Progenitor cell of endocrine pancreas (in vitro differentiated cells): Measurements from ENCODE around the gene CUZD1. TPM values are rescaled to one million over a fixed set of nuclear protein-coding genes. Genes with fewer than 3 reads are reported as not detected.

Source experiments
- DNase-seq: peaks from one replicate; pipeline ENCODE4 v3.0.0; 2021; ENCODE audit warnings: low spot score; ENCODE audit not compliant: unreplicated experiment
- H3K27ac Mint-ChIP-seq: 2 replicates; pipeline ENCODE4 v1.8.0; 2021; ENCODE audit warnings: mild to moderate bottlenecking, moderate library complexity, mixed read lengths
- H3K27me3 Mint-ChIP-seq: 2 replicates; pipeline ENCODE4 v1.8.0; 2021; ENCODE audit warnings: mixed read lengths
- H3K36me3 Mint-ChIP-seq: 2 replicates; pipeline ENCODE4 v1.8.0; 2022; ENCODE audit warnings: mixed read lengths; ENCODE audit not compliant: insufficient read depth
- H3K4me1 Mint-ChIP-seq: 2 replicates; pipeline ENCODE4 v1.8.0; 2021; ENCODE audit warnings: low read depth, mixed read lengths
- H3K4me3 Mint-ChIP-seq: 2 replicates; pipeline ENCODE4 v1.8.0; 2021; ENCODE audit warnings: low read depth, mild to moderate bottlenecking, moderate library complexity, mixed read lengths
- H3K9me3 Mint-ChIP-seq: 2 replicates; pipeline ENCODE4 v1.8.0; 2021; ENCODE audit warnings: low read depth, mixed read lengths
- CTCF ChIP-seq: fragments of 200-600 bp; sonication (generic); IDR thresholded peaks from one replicate; pipeline ENCODE4 v1.5.0; 2021; ENCODE audit warnings: antibody characterized with exemption, mild to moderate bottlenecking; ENCODE audit not compliant: unreplicated experiment
- total RNA-seq: library from RNA; stranded (reverse); gene quantifications from 2 replicates; pipeline ENCODE4 v1.2.1, GENCODE V29; 2021

The CUZD1 gene
- total RNA-seq, 1 donor from 2014 or later, result not detected

GRCh38 chr10:122852261-122852660, 6.6 kb upstream of the CUZD1 start:
- Mint-ChIP-seq H3K36me3 (no peaks in the 10 kb centered on the region), H3K4me3 (no peak overlapping the region), H3K27ac (no peak overlapping the region), H3K27me3 (peaks cover 19% of the 10 kb centered on the region), H3K4me1 (peaks cover 5% of the 10 kb centered on the region), H3K9me3 (no peaks in the 10 kb centered on the region)
- DNase-seq, result no peak
- no peak for TF ChIP-seq CTCF

GRCh38 chr10:122850705-122851640, 5.3 kb upstream of the CUZD1 start:
- Mint-ChIP-seq H3K36me3 (no peaks in the 10 kb centered on the region), H3K4me1 (peaks cover 5% of the 10 kb centered on the region), H3K27ac (peak overlapping the region; percentile 15), H3K9me3 (peaks cover 3% of the 10 kb centered on the region), H3K4me3 (no peak overlapping the region), H3K27me3 (peaks cover 19% of the 10 kb centered on the region)
- TF ChIP-seq CTCF, result no peak
- DNase-seq, result no peak

GRCh38 chr10:122849900-122850605, 4.4 kb upstream of the CUZD1 start:
- no peaks in the 10 kb centered on the region for H3K36me3 Mint-ChIP-seq
- no peak for DNase-seq
- TF ChIP-seq CTCF, result no peak
- peaks cover 3% of the 10 kb centered on the region for H3K9me3 Mint-ChIP-seq
- H3K4me3 Mint-ChIP-seq, result no peak overlapping the region
- peaks cover 5% of the 10 kb centered on the region for H3K4me1 Mint-ChIP-seq
- peaks cover 13% of the 10 kb centered on the region for H3K27me3 Mint-ChIP-seq
- peak overlapping the region; percentile 15 for H3K27ac Mint-ChIP-seq

- DNase-seq, result no peak
- Mint-ChIP-seq H3K4me1 (peaks cover 5% of the 10 kb centered on the region), H3K36me3 (no peaks in the 10 kb centered on the region), H3K4me3 (no peak overlapping the region), H3K9me3 (peaks cover 3% of the 10 kb centered on the region), H3K27ac (no peak overlapping the region), H3K27me3 (peaks cover 8% of the 10 kb centered on the region)
- TF ChIP-seq CTCF, result no peak
Observed at GRCh38 chr10:122849090-122849489, 3.4 kb upstream of the CUZD1 start.

GRCh38 chr10:122847782-122848604, 2.3 kb upstream of the CUZD1 start:
- Mint-ChIP-seq H3K9me3 (peaks cover 3% of the 10 kb centered on the region), H3K4me3 (no peak overlapping the region), H3K27ac (peak overlapping the region; percentile 57), H3K27me3 (peaks cover 5% of the 10 kb centered on the region), H3K36me3 (no peaks in the 10 kb centered on the region), H3K4me1 (peaks cover 5% of the 10 kb centered on the region)
- TF ChIP-seq CTCF, result no peak
- no peak for DNase-seq
